NCI-H1417 (cell line): ENCODE data around the gene SERAC1.
"Not testable (repeated sequence)": the region's sequence is repeated elsewhere in the genome, so short reads cannot be mapped to it uniquely, and the experiment has no call there.

Experiments
- DNase-seq, 3 experiments: peaks; one replicate each; lab custom pipeline; 2025; lab: John Stamatoyannopoulos, UW

Gene SERAC1

DNA sequence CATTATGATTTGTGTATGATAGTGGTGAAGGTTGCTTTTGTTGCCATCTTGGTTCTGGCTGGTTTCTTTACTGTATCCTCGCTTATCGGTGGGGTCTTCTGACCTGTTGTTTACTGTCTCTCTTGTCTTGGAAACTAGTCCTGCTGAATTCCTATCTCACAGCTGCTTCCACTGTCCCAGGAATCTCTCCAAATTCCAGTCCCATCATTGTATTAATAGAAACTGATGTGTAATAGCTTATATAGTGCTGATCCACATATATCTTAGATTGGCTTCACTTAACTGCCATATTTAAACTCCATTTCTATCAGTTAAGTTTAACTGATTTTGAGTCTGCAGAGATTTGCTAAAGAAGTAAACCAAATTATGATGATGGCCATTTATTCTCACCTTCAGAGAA is 6.0 kb upstream of the SERAC1 start:
- no peak for DNase-seq

DNA sequence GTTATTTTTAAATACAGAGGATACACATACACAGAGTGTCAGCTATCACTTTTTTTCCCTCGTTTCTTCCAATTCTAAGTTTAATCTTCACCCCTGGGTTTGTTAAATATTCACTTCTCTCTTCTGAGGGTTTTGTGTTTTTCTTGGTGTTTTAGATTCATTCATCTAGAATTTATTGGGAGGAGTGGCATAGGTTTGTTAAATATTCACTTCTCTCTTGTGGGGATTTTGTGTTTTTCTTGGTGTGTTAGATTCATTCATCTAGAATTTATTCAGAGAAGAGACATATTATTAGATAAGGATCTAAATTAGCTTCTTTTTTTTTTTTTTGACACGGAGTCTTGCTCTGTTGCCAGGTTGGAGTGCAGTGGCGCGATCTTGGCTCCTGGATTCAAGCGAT is 3.9 kb upstream of the SERAC1 start:
- no peak for DNase-seq

DNA sequence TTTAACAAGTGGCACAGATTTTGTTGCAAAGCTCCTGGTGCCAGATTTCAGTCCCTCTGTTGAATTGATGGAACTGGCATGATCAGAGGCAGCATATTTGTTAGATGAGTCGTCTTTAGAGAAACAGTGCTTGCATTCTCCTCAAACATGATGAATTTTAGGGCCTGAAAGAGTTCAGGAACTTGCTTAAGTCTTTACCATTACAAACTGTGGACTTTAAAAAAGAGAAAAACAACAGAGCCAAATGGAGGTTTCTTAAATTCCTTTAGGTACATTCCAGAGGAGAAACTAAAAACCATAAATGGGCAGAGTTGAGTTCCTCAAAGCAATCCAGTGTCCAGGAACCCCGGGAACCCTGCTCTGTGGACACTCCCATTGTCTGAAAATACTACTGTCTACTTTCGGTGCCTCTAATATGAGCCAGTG is 2.6 kb upstream of the SERAC1 start:
- DNase-seq, result no peak

DNA sequence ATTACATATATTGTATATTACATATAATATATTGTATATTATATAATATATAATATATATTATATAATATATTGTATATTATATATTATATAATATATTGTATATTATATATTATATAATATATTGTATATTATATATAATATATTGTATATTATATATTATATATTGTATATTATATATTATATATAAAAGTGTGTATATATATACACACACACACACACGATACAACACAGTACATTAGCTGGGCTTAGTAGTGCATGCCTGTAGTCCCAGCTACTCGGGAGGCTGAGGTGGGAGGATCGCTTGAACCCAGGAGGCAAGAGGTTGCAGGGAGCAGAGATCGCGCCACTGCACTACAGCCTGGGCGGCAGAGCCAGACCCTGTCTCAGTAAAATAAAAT is 1.6 kb upstream of the SERAC1 start:
- DNase-seq, result not testable (repeated sequence)

DNA sequence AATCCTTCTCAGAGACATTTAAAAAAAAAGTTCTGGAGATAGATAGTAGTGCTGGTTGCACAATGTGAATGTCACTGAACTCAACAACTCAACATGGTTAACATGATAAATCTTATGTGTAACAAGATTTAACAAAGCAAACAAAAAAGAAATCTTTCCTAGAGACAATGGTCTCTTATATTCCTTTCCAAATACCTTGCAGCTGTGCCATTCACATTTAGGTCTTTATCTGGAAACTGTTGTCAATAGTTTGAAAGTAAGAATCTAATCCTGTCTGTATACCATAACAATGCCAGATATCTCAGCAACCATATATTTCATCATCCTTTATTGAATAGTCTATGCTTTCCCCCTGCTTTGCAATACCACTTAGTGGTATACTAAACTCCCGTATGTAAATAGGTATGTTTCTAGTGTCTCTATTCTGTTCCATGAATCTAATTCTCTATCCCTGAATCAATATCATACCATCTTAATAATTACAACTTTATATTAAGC is 2.1 kb downstream of the SERAC1 start:
- DNase-seq, result no peak

DNA sequence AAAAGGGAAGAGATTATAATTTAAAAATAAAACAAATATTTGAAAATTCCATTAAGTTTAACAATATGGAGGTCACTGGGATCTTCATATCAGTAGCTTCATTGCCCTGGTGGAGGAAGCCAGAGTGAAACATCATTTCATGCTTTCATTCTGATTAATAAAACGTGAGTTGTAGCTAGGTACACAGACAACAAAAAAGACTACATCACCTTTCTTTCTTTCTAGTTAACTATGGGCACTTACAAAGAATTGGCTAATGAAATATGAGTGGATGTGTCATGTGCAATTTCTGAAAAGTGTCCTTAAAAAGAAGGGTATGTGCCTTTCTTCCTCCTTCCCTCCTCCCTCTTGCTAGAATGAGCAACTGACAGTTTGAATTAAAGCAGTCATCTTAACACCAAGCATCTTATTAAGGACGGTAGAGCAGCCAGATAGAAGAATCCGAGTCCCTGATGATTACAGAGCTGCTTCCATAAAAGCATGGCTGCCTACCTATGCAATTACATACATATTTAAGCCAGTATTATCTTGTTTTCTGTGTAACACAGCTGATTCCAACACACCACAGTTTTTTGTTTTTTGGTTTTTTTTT is 3.4 kb downstream of the SERAC1 start:
- DNase-seq, result no peak

DNA sequence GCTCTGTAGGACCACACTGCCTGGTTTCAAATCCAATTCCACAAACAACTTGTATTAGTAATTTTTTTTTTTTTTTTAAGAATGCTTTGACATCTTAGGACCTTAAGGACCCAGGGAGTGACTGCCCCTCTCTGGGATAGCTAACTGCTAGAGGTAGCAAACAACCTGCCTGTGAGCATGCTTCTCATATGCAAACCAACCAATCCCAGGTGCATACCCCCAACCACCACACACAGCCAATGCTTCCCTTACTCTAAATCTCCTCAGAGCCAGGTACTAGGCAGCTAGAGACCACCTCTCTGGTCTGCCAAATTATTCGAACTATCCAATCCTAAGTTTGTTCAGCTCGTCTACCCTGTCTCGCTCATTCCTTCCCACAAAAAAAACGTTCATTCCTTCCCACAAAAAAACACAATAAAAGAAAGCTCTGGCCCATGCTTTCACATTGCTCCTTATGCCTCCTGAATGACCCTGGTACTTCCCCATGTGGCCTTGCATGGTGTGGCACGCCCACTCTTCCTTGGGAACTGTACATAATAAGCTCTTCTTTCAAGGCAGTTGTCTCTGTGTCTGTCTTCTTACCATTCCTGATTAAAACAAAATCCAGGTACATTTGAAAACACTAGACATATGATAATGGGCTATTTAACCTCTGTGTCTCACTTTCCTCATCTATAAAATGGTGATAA is 6.4 kb downstream of the SERAC1 start:
- no peak for DNase-seq

DNA sequence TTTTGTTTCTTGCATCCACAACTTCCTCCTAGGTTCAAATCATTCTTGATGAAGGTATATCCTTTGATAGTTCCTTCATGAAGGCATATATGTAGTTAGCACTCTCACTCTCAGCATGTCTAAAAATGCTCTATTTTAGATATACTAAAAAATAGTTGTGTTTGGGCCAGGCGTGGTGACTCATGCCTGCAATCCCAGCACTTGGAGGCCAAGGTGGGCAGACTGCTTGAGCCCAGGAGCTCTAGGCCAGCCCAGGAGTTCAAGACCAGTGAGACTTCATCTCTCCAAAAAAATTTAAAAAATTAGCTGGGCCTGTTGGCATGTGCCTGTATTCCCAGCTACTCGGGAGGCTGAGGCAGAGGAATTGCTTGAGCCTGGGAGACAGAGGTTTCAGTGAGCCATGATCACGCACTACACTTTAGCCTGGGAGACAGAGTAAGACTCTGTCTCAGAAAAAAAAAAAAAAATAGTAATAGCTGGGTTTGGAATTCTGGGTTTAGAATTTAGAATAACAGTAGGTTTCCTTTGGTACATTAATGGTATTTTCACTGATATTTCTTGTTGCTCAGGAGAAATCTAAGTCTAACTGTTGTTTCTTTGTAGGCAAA is 7.0 kb downstream of the SERAC1 start:
- DNase-seq, result no peak

DNA sequence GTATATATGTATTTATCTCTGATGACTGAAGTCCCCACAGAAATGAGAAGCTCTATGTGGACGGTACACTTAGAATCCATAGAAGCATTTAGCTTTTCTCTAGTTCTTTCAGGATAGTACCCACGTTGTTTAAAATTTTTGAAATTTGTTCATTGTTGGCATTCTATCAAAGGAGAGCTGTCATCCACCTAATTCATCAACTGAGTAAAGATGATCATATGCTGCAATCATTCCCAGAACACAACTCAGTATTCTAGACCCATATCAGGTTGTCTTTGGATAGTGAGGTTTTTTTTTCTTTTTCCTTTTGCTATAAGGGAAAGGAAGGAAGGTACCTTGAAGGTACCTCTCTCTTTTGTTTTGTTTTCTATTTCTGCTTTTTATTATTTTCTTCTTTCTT is 9.3 kb downstream of the SERAC1 start:
- no peak for DNase-seq

DNA sequence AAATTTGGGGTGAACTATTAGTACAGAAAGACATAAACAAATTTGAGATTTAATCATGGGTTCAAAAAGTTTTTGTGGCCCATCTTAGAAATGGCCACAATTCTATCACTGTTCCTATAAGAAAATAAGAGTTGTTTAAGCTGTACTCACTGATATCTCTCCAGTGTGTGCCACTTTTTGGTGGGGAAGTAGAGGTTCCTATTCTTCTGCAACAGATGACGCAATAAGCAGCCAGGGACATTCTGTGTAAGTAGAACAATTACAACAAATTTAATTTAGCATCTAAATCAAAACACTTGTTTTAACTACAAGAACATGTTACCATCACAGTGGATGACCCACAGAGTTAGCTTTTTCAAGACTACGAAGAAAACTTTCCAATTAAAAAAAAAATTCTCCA is 9.9 kb downstream of the SERAC1 start:
- DNase-seq, result no peak

DNA sequence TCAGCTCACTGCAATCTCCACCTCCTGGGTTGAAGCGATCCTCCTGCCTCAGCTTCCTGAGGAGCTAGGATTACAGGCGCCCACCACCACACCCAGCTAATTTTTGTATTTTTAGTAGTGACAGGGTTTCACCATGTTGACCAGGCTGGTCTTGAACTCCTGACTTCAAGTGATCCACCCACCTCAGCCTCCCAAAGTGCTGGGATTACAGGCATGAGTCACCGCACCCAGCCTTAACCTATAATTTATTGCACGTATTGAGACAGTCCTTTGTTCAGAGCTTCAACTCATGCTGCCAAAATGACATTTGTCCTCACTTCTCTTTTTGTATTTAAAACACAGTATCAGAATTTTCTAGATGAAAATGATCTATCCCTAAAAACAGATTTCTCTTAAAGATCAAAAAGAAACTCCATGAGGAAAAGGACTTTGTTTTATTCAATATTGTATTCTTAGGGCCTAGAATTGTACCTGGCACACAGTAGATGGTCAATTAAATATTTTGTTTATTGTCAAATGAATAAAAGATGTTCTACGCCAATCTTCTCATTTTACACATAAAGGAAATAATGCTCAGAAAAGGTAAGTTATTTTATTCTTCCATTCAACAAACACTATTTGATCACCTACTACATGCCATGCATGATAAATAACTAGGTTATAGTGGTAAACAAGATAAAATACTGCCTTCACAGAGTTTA is 10.8 kb downstream of the SERAC1 start:
- no peak for DNase-seq

DNA sequence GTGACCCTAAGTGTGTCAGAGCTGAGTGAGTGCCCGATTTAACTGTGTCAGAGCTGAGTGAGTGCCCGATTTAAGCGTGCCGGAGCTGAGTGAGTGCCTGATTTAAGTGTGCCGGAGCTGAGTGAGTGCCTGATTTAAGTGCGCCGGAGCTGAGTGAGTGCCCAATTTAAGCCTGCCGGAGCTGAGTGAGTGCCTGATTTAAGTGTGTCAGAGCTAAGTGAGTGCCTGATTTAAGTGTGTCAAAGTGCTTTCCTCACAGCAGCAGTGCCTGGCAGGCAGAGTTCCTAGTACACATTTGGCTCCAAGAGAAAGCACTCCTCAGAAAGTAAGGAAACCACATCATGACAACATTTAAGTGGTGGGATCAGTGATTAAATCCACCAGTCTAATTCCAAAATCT is 13.2 kb downstream of the SERAC1 start:
- peak in 1 of 3 experiments; percentile 79 for DNase-seq

DNA sequence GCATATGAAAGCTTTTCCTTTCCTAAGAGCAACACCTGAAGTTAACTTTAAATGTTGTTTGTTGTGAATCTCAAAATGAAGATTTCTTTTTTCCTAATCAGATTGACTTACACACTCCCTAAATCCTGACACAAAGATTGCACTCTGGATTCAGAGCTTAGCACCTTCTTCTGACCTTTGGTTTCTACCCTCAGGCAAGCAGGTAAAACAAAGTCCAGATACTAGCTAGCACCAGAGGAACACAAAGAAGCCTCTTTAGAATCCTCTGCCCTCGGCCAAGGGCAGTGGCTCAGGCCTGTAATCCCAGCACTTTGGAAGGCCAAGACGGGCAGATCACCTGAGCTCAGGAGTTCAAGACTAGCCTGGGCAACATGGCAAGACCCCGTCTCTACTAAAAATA is 14.5 kb downstream of the SERAC1 start:
- no peak for DNase-seq

DNA sequence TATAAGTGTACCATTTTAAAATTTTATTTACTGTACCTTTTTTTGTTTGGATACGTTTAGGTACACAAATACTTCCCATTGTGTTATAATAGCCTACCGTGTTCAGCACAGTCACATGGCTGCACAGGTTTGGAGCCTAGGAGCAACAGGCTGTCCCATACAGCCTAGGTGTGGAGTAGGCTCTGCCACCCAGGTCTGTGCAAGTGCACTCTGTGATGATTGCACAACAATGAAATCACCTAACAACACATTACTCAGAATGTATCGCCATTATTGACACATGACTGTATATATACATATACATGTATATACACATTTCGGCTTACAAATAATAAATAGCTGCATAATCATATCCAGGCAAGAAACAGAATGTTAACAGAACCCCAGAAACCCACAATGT is 15.4 kb downstream of the SERAC1 start:
- no peak for DNase-seq

DNA sequence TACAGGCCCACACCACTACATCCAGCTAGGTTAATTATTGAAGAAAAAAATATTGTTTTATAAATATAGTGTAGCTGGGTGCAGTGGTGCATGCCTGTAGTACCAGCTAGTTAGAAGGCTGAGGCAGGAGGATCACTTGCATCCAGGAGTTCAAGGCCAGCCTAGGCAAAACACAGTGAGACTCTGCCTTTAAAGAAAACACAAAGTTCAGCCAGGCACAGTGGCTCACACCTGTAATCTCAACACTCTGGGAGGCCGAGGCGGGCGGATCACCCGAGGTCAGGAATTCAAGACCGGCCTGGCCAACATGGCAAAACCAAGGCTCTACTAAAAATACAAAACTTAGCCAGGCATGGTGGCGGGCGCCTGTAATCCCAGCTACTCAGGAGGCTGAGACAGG is 16.0 kb downstream of the SERAC1 start:
- DNase-seq, result not testable (repeated sequence)

DNA sequence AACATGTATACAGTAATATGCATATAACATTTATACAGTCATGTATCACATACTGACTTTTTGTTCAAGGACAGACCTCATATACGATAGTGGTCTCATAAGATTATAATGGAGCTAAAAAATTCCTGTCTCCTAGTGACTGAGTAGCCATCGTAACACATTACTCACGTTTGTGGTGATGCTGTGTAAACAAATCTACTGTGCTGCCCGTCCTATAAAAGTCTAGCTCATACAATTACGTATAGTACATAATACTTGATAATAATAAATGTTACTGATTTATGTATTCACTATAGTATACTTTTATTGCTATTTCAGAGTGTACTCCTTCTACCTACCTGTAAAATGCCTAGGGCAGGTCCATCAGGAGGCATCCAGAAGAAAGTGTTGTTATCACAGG is 17.4 kb downstream of the SERAC1 start:
- DNase-seq, result peak in 2 of 3 experiments; percentile 15 to 50

DNA sequence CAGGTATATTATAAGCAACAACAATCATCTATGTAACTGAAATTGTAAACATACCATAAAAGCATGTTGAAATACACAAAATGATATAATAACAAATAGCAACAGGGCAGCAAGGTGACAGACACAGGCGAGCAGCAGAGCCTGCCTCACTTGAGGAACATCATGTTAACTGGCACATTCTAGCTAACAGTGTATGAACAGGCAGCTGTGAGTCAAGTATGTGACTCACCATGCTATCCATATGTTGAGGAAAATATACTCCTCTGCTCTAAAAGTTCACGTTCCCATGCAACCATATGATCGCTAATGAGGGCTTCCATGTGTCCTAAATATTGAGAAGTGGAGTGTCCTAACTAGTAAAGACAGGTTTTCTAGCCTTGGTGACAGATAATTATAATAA is 18.4 kb downstream of the SERAC1 start:
- DNase-seq, result no peak

DNA sequence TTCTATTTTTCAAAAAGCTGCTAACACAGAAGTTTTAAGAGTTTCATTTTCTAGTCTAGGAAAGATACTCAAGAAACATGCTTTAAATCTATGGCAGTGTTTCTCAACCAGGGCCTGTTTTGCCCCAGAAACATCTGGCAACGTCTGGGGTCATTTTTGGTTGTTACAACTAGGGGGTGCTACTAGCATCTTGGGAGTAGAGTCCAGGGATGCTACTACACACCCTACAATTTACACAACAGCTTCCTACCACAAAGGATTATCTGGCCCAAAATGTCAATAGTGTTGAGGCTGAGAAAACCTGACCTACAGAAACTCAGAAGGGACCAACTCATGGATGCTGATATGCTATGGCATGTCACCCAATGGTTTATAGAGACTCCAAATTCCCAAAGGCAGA is 24.4 kb downstream of the SERAC1 start:
- DNase-seq, result no peak

DNA sequence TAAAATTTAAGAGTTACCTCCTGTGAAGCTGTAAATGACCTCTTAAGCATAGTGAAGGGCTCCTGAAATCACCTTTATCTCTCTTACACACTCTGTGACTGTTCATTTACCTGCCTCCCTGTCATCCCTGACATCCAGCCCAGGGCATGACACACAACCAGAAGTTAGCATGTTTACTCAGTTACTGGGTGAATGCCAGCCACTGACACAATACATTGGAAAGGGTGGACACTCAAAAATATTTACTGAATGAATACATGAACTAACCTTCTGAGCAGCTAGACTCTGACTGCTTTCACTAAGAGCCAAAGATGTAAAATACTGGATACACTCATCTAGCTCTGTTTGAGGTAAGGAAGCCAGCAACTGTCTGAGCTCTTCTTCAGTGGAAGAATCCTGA is 25.3 kb downstream of the SERAC1 start:
- no peak for DNase-seq

DNA sequence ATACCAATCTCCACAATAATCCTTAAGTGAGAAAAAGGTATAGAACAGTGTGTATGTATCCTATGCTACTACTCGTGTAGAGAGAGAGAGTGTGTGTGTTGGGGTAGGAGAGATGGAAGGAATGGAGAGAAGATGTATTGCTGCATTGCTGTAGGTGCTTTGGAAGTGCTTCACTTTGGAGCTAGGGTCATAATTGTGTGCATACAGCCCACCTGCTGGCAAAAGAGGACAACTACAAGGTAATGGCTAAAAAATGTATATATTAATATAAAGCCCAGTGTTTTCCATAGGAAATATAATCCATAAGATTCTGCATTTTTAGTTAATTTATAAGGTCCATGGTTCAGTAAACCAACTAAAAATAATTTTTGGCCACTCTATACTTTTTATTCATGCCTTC is 36.1 kb downstream of the SERAC1 start:
- peak; percentile 15 to 75 (median 17) for DNase-seq

DNA sequence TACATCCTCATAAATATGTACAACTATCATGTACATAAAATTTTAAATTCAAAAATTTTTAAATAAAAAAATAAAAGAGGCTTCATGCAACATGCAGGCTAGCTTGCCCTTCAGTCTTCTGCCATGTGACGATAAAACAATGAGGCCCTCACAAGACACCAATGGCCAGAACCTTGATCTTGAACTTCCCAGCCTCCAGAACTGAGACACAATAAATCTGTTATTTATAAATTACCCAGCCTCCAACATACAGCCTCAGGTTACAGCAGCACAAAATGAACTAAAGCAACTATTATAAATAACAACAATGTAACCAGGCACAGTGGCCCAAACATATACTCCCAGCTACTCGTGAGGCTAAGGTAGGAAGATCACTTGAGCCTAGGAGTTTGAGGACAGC is 42.8 kb downstream of the SERAC1 start:
- DNase-seq, result no peak

DNA sequence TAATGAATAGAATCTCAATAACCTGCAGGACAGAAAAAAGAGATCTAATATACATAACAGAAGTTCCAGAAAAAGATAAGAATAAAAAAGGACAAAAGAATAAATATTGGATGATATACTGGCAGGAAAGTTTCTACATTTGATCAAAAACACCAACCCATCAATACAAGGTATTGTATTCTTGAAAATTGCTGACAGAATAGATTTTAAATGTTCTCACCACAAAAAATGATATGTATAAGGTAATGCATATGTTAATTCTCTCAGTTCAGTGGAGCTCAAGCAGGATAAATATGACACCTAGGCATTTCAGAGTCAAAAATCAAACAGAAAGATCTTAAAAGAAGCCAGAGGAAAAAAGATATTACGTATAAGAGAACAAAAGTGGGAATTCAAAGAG is 43.8 kb downstream of the SERAC1 start:
- no peak for DNase-seq

DNA sequence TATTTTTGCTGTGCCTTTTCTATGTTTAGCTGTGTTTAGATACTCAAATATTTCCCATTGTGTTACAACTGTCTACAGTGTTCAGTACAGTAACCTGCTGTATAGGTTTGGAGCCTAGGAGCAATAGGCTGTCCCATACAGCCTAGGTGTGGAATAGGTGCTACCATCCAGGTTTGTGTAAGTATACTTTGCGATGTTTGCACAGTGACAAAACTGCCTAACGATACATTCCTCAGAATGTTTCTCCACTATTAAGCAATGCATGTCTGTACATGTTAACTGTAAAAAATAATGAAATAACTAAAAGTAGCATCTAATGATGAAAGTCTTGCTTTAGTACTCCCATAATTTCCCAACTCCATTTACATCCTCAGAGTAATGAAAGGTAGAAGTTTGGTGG is 46.0 kb downstream of the SERAC1 start:
- DNase-seq, result no peak
